Smooth muscle cell of the brain vasculature (primary cell): ENCODE data around the gene ARHGAP1.
A peak's percentile ranks its signal among the peaks of the same experiment; 100 is the strongest.
"Not testable (repeated sequence)": the region's sequence is repeated elsewhere in the genome, so short reads cannot be mapped to it uniquely, and the experiment has no call there.

Experiments used
- DNase-seq: peaks from one replicate; pipeline ENCODE4 v3.0.0-alpha.2; 2012; ENCODE audit warnings: low read depth, low spot score

Gene ARHGAP1

DNA sequence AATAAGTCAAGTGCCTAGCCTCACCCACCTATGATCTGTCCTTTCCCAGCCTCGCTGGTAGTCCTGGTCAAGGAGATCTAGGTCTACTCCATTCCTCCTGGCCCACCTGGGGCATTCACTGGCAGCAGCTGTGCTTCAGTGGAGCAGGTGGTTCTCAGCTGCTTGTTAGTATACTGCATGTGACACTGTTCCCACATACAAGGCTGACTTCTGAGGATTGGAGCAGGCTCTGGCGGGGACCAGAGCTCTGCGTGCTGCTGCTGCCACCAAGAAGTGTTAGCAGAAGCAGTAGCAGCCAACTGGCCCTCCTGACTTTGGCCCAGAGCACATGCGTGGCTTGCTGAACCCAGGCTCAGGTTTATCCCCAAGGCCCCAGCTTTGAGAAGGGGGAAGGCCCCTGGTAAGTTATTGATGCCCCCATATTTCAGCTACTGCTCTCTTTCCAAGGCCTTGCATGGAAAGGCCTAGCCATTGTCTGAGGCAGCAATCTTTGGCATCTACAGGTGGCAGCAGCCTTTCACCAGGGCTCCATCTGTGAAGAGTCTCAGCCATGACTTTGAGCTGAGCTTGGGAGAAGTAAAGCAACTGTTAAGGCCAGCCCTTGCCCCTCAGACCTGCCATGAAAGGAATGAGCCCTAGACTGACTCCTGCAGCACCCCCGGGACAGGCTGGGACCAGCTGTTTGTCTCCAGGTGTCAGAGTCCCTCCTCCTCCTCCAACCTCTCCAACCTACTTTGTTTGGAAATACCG lies 26.5 kb downstream of the ARHGAP1 start:
- DNase-seq = no peak

- no peak for DNase-seq
Measured at GRCh38 chr11:46672381-46672839, 28.0 kb downstream of the ARHGAP1 start.

DNA sequence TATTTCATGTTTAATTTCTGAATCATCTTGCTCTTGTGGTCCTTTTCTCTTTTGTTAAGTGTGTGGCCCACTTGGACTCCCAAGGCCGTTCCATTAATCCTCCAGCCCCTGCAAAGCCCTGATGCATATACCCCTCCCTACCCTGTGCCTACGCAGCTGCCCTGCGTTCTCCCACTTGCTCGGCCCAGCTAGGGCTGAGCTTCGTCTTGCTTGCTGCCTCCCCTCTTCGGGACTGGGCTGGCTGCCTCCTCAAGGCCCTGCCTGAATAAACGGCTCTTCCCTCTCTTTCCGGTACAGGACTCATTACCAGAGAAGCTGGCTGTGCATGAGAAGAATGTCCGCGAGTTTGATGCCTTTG lies 28.5 kb downstream of the ARHGAP1 start:
- no peak for DNase-seq

- not testable (repeated sequence) for DNase-seq
Measured at GRCh38 chr11:46670521-46670920, 29.9 kb downstream of the ARHGAP1 start.

DNA sequence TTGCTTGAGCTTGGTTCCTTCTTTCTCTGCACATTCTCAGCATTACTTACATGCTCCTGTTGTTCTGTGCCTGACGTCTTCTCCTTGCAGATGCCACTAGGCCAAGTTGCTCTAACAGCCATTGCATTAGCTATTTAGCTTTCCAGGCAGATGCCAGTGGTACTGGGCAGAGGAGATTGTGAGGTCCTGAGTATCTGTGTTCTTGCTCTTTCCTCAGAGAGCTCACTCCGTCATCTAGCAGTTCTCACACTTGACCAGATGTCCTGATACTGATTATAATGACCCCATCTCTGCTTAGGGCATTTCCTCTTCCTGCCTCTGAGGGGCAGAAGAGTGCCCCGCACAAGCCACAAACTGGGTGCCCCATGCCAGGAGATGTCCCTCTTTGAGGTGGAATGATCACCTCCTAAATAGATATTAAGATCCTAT lies 30.7 kb downstream of the ARHGAP1 start:
- no peak for DNase-seq

DNA sequence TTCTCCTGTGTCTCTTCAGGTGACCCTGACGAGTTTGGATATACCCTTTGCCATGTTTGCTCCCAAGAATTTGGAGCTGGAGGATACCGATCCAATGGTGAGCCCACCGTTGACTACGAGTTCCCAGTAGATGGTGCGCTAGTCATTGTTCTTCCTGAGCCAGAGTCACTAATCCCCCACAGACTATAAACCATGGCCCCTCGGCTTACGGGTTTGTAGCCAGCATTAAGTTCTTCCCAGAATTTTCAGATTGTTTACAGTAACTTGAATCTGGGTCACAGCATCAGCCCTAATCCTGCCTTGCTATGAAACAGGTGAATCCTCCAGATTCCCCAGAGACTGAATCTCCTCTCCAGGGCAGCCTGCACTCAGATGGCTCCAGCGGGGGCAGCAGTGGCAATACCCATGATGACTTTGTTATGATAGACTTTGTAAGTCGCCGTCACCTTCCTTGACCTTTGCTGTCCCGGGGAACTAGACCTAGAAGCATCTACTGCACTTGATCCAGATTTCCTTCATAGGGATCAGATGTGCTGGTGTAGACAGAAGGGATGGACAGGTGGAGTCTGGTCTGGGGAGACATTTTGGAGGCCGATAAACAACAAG lies 31.8 kb downstream of the ARHGAP1 start:
- DNase-seq = no peak

DNA sequence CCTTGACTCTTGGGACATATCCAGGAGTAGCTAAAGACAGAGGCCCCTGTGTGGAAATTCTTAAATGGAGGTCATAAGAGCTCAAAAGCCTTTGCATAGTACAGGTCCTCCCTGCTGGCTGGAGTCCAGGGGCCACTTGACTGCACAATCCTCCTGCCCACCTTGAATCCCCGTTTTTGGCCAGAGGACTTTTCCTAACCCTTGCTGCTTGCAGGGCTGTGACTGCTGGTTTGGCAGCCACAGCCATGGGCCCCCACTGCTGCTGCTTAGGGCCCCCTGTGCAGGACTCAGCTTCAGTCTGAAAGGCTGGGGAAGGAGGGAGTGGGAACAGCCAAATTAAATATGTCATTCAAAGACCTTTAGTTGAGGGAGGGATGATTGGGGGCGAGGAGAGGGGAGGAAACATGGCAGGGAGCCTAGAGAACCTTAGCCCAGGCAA lies 33.4 kb downstream of the ARHGAP1 start:
- DNase-seq = no peak

DNA sequence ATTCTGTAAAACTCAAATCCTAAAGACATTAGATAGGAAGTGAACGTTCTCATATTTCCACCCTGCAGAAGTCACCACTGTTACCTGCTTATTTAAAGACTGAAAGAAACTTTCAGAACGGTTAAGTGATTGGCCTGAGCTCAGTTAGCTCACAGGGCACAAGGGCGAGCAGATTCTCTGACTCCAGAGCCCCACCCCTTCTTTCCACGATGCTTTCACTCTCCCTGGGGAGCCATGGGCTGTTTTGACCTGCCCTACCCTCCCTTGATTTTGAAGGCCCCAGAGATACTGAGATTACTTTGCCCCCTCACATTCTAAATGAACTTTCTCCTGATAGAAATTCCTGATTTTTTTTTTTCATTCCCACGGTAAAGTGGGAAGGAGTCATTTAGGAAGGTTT lies 33.9 kb downstream of the ARHGAP1 start:
- no peak for DNase-seq

GRCh38 chr11:46665356-46665755 lies 35.1 kb downstream of the ARHGAP1 start:
- DNase-seq = no peak

DNA sequence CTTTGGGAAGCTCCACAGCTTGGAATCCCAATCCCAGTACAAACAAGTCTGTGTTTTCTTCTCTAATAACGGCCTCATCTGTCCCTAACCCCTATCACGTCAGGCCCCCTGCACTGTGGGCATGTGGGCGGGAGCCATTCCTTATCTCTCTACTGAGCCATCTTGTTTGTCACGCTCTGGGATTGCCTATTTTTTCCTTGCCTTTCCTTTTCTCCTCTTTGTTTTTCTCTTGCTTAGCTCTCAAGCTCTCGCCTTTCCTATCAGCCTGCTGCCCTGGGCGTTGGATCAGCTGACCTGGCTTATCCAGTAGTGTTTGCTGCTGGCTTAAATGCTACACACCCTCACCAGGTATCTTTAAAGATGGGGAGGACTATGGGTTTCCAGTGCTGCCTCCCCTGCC lies 35.8 kb downstream of the ARHGAP1 start:
- DNase-seq = no peak

DNA sequence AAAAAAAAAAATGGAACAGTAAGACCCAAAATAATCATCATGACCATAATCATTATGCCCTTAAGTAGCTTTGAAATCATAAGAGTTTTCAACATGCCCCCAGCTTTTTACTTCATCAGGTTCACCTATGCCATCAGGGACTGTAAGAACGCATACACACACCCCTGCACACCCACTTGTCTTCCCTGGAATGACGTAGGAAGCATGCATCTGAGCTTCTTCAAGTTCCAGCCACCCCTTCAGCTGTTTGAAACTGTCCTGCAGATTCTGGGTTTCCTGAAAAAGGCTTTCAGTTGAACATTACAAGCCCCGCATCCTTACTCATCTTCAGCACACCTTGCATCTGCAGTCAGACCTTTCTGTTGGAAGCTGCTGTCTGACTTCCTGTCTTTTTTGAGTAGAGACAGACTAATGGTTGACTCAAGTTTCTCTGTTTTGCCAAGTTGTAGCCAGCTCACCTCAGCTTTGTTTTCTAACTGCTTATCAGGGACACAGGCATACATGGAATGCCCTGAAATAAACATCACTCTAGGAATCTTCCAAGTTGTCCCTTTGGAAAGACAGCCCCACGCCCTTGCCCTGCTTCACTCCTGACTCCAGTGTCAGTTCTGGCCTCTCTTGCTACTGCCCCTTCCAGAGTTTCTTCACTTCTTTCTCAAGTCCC lies 37.0 kb downstream of the ARHGAP1 start:
- no peak for DNase-seq

DNA sequence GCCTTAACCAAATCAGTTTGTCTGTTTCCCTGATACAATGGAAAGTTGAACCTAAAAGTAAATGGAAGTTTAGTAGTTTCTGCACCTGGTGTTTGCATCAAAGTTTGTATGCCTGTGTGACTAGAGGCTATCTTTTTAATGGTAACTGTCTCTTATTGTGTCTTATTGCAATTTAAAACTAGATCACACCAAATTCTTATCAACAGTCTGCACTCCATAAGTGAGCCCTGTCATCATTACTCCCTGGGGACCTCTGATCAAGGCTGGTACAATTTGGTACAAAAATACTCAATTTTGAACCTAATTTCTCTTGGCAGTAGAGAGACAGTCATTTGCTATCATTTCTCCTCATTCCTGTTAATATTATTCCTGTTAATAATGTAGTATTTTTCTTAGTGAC lies 38.1 kb downstream of the ARHGAP1 start:
- no peak for DNase-seq

DNA sequence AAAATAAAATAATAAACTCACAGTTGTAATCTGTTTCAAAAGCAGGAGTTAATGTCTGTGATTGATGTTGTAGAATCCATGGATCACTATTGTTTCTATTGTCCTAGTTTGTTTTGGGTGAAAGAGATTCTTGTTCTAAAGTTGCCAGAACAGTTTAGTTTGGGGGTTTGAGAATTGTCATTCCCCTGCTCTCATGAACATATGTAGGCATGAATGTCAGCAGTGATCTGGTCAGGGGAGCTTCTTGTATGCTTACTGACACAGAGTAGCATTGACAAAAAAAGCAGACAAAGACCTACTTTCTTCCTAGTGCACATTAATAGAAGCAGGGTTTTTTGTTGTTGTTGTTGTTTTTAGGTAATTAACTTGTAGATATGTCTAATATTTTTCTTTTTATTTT lies 38.6 kb downstream of the ARHGAP1 start:
- no peak for DNase-seq

GRCh38 chr11:46659908-46660307 lies 40.5 kb downstream of the ARHGAP1 start:
- no peak for DNase-seq

- no peak for DNase-seq
Measured at GRCh38 chr11:46658259-46658658, 42.2 kb downstream of the ARHGAP1 start.

DNA sequence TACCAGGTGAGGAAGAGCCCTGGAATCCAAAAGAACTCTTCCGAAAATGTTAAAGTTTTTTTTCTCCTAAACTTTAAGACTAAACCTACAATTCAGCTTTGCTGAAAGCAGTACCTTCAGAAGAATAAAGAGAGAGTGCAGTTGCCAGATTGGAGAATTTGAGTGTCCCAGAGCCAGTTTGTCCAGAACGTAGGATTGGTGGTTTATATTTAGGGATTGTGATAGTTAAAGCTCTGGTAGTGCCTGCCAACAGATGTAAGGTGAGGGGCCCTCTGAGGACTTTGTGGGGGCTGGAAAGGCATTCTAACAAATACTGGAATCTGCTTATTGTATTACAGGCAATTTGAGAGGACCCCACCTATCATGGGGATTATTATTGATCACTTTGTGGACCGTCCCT lies 43.2 kb downstream of the ARHGAP1 start:
- DNase-seq = no peak

DNA sequence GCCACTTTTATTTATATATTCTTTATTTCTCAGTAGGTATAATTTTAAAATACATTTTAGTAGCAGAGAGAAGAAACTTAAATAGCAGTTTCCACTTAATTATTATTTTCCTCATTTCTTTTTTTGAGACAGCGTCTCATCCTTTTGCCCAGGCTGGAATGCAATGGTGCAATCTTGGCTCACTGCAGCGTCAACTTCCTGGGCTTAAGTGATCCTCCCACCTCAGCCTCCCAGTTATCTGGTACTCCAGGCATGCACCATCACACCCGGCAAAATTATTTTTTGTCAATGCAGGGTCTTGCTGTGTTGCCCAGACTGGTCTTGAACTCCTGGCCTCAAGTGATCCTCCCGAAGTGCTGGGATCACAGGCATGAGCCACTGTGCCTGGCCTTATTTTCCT lies 44.8 kb downstream of the ARHGAP1 start:
- no peak for DNase-seq

DNA sequence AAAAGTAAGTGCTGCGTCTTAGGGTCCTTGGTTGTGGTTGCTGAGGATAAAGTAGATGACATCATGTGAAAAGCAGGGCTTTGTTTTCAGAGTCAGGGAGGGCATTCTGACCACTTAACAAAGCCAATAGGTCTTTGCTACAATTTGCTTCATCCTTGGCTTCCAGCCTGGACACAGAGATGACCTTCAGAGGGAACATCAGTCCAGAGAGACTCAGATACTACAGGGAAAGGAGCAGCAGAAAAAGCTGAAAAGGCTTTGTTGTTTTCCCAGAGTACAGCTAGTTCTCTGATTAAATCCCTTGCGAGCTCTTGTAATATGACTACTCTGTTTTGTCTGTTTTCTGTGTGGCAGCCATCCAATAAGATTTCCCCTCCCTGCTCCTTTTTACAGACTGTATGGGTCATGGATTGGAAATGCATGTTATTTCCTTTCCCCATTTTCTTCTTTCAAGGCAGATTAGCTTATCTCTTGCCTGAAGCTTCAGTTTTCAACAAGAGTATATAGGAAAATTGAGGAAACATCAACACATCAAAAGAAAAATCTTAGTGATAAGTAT lies 51.2 kb downstream of the ARHGAP1 start:
- peak; percentile 87 for DNase-seq

- no peak for DNase-seq
Measured at GRCh38 chr11:46643986-46644385, 56.4 kb downstream of the ARHGAP1 start.

- no peak for DNase-seq
Measured at GRCh38 chr11:46643531-46643930, 56.9 kb downstream of the ARHGAP1 start.

DNA sequence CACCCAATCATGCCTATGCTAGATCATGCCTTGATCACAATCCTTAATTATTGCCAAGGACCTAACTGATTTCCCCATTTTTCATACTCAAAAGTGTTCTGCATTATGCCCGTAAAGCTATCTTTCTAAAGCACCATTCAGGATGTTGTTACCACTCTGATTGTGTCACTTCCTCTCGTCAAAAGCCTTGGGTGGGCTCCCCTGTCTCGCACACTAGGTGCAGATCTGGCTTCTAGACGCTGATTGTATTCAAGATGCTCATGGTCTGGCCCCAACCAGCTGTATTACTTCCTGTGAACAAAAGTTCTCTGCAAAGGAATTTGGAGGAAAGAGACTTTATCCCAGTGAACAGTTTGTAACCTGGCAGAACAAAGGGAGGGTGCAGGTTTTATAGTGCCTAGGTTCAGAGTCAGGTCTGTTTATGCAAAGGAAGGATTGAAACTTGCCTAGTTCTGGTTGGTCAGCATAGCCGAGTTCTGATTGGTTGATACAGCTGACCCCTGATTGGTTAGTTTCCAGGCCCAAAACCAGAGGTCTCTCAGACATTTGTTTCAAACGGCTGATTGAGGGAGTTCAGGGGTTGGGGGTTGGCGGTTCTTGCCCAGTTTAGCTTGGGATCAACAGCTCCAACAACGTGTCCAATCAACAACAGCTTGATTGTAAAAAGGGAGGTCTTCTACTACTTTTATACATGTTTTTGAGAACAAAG lies 57.6 kb downstream of the ARHGAP1 start:
- DNase-seq = no peak

DNA sequence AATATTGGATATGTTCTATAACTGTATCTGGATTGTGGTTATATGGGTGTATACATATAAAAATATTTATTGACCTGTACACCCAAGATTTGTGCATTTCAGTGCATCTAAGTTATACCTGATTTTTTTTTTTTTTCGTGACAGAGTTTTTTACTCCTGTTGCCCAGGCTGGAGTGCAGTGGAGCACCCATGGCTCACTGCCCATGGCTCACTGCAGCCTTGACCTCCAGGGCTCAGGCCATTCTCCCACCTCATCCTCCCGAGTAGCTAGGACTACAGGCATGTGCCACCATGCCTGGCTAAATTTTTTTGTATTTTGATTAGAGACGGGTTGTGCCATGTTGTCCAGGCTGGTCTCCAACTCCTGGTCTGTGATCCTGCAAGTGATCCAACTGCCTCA lies 58.8 kb downstream of the ARHGAP1 start:
- no peak for DNase-seq
